HepG2 (cell line): Measurements from ENCODE around the gene SLC6A9. TPM values are rescaled to one million over a fixed set of nuclear protein-coding genes. Genes with fewer than 3 reads are reported as not detected.

Source experiments
- ATF3 ChIP-seq: sonication (generic); formaldehyde crosslinking; IDR thresholded peaks from 2 replicates; pipeline ENCODE4 v1.4.0; 2020; ENCODE audit warnings: missing genetic modification reagents
- EEA1 ChIP-seq: sonication (generic); formaldehyde crosslinking; IDR thresholded peaks from 2 replicates; pipeline ENCODE4 v1.5.1; 2020; ENCODE audit warnings: mild to moderate bottlenecking, missing genetic modification reagents, borderline replicate concordance
- FOXO1 ChIP-seq: sonication (generic); formaldehyde crosslinking; IDR thresholded peaks from 2 replicates; pipeline ENCODE4 v1.4.0; 2020; ENCODE audit warnings: missing genetic modification reagents
- GATAD2A ChIP-seq: IDR thresholded peaks from 2 replicates; pipeline ENCODE4 v1.6.1; 2016
- MLXIP ChIP-seq: sonication (generic); formaldehyde crosslinking; IDR thresholded peaks from 2 replicates; pipeline ENCODE4 v1.9.0; 2021; ENCODE audit warnings: missing genetic modification reagents, borderline replicate concordance
- NFIB ChIP-seq: sonication (generic); formaldehyde crosslinking; IDR thresholded peaks from 2 replicates; pipeline ENCODE4 v1.9.0; 2021; ENCODE audit warnings: missing genetic modification reagents, mild to moderate bottlenecking, borderline replicate concordance
- PCBP1 ChIP-seq: fragments of 200-400 bp; formaldehyde crosslinking; IDR thresholded peaks from 2 replicates; pipeline ENCODE4 v1.6.1; 2017; ENCODE audit warnings: mild to moderate bottlenecking, low read depth, low read length, borderline replicate concordance
- PHF21A ChIP-seq: sonication (generic); formaldehyde crosslinking; IDR thresholded peaks from 2 replicates; pipeline ENCODE4 v1.5.0; 2020; ENCODE audit warnings: mild to moderate bottlenecking, missing genetic modification reagents
- PLRG1 ChIP-seq: fragments of 450-650 bp; conservative IDR thresholded peaks from 2 replicates; pipeline ENCODE4 v1.6.1; 2016
- RFXANK ChIP-seq: IDR thresholded peaks from 2 replicates; pipeline ENCODE4 v1.6.1; 2016
- SP1 ChIP-seq, 2 experiments: fragments of 450-650 bp in 1 of 2; sonication (generic) in 1 of 2; formaldehyde crosslinking in 1 of 2; IDR thresholded peaks; 2 replicates each; pipeline versions ENCODE4 v1.4.0 to v1.6.1; 2016 to 2020; ENCODE audit warnings: missing genetic modification reagents in 1 of 2
- THAP11 ChIP-seq: IDR thresholded peaks from 2 replicates; pipeline ENCODE4 v1.6.1; 2016; ENCODE audit warnings: missing biosample characterization, missing genetic modification reagents
- ZNF160 ChIP-seq: sonication (generic); formaldehyde crosslinking; IDR thresholded peaks from 2 replicates; pipeline ENCODE4 v1.8.0; 2022; ENCODE audit warnings: mild to moderate bottlenecking, inconsistent platforms, missing genetic modification reagents
- polyA plus RNA-seq, 8 experiments: library from polyadenylated mRNA; depleted of rRNA in 3 of 8; stranded (reverse) in 7 of 8; unstranded in 1 of 8; fragments of >200 nt; fragmentation: Illumina TruSeq in 4 of 8; extraction: Trizol in 4 of 8; gene quantifications; 2 replicates each; pipeline versions ENCODE4 v1.2.1 to v1.2.3, GENCODE V29; 2011 to 2016; ENCODE audit warnings: low read depth in 4 of 8, missing spikeins in 1 of 8, mixed read lengths in 1 of 8; ENCODE audit not compliant: insufficient read depth in 1 of 8
- total RNA-seq, 5 experiments: library from RNA; depleted of rRNA; stranded (reverse); fragments of >200 nt; fragmentation: Illumina TruSeq; extraction: Trizol; gene quantifications; 2 replicates each; pipeline ENCODE4 v1.2.3, GENCODE V29; 2016; ENCODE audit warnings: low read depth in 1 of 5
- TF ChIP-seq, protein P1 (sequence below): IDR thresholded peaks from 2 replicates; pipeline ENCODE4 v1.4.0; 2020; ENCODE audit warnings: mild to moderate bottlenecking, missing genetic modification reagents
- TF ChIP-seq, protein P2 (sequence below): sonication (generic); formaldehyde crosslinking; IDR thresholded peaks from 2 replicates; pipeline ENCODE4 v1.5.0; 2020; ENCODE audit warnings: mild to moderate bottlenecking, missing genetic modification reagents, moderate library complexity
- TF ChIP-seq, protein P3 (sequence below): sonication (generic); formaldehyde crosslinking; IDR thresholded peaks from 2 replicates; pipeline ENCODE4 v1.4.0; 2020; ENCODE audit warnings: missing genetic modification reagents
- TF ChIP-seq, protein P4 (sequence below): sonication (generic); formaldehyde crosslinking; IDR thresholded peaks from 2 replicates; pipeline ENCODE4 v1.8.0; 2022; ENCODE audit warnings: mild to moderate bottlenecking, missing genetic modification reagents

The SLC6A9 gene
- total and polyA plus RNA-seq, 2 of the 13 experiments (the other 11 are each of a cell fraction or from before 2014, with no cell fraction given) = 8.5 to 9.9 TPM

DNA sequence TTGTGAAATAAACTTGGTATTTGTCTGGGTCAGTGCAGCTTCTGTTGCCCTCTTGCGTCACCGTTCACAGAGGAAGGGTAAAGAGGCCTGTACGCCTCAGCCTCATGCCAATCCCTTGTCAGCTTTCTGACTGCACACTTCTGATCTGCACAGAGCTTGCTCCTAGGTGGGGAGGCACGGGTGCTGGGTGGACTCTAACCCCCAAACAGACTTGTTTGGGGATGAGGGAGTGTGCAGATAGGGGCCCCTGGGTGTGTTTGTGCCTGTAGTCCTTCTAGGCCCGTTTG is 53.1 kb downstream of the SLC6A9 start (continued):
- TF ChIP-seq PLRG1 (no peak), MLXIP (CRISPR knock-in tag) (no peak), FOXO1 (0 out of 2 replicates have a peak, but pooled peaks have one; percentile 7), NFIB (CRISPR knock-in tag) (no peak), PHF21A (CRISPR knock-in tag) (peak; percentile 41; the same call in 1 of the 2 replicates), EEA1 (CRISPR knock-in tag) (0 out of 2 replicates have a peak, but pooled peaks have one; percentile 18), ATF3 (CRISPR knock-in tag) (peak; percentile 84), GATAD2A (peak; percentile 53; the same call in 1 of the 2 replicates), THAP11 (CRISPR knock-in tag) (peak; percentile 69; the same call in 1 of the 2 replicates), RFXANK (CRISPR knock-in tag) (no peak), SP1 (IDR thresholded peaks at IDR 0.05) (no peak), SP1 (CRISPR knock-in tag; IDR thresholded peaks at IDR 0.05) (no peak), PCBP1 (no peak), ZNF160 (CRISPR knock-in tag) (no peak)
- TF ChIP-seq, protein P1, sequence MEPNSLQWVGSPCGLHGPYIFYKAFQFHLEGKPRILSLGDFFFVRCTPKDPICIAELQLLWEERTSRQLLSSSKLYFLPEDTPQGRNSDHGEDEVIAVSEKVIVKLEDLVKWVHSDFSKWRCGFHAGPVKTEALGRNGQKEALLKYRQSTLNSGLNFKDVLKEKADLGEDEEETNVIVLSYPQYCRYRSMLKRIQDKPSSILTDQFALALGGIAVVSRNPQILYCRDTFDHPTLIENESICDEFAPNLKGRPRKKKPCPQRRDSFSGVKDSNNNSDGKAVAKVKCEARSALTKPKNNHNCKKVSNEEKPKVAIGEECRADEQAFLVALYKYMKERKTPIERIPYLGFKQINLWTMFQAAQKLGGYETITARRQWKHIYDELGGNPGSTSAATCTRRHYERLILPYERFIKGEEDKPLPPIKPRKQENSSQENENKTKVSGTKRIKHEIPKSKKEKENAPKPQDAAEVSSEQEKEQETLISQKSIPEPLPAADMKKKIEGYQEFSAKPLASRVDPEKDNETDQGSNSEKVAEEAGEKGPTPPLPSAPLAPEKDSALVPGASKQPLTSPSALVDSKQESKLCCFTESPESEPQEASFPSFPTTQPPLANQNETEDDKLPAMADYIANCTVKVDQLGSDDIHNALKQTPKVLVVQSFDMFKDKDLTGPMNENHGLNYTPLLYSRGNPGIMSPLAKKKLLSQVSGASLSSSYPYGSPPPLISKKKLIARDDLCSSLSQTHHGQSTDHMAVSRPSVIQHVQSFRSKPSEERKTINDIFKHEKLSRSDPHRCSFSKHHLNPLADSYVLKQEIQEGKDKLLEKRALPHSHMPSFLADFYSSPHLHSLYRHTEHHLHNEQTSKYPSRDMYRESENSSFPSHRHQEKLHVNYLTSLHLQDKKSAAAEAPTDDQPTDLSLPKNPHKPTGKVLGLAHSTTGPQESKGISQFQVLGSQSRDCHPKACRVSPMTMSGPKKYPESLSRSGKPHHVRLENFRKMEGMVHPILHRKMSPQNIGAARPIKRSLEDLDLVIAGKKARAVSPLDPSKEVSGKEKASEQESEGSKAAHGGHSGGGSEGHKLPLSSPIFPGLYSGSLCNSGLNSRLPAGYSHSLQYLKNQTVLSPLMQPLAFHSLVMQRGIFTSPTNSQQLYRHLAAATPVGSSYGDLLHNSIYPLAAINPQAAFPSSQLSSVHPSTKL (CRISPR knock-in tag) = peak; percentile 20; the same call in 1 of the 2 replicates
- TF ChIP-seq, protein P2, sequence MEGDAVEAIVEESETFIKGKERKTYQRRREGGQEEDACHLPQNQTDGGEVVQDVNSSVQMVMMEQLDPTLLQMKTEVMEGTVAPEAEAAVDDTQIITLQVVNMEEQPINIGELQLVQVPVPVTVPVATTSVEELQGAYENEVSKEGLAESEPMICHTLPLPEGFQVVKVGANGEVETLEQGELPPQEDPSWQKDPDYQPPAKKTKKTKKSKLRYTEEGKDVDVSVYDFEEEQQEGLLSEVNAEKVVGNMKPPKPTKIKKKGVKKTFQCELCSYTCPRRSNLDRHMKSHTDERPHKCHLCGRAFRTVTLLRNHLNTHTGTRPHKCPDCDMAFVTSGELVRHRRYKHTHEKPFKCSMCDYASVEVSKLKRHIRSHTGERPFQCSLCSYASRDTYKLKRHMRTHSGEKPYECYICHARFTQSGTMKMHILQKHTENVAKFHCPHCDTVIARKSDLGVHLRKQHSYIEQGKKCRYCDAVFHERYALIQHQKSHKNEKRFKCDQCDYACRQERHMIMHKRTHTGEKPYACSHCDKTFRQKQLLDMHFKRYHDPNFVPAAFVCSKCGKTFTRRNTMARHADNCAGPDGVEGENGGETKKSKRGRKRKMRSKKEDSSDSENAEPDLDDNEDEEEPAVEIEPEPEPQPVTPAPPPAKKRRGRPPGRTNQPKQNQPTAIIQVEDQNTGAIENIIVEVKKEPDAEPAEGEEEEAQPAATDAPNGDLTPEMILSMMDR = peak; percentile 11; the same call in 1 of the 2 replicates
- TF ChIP-seq, protein P3, sequence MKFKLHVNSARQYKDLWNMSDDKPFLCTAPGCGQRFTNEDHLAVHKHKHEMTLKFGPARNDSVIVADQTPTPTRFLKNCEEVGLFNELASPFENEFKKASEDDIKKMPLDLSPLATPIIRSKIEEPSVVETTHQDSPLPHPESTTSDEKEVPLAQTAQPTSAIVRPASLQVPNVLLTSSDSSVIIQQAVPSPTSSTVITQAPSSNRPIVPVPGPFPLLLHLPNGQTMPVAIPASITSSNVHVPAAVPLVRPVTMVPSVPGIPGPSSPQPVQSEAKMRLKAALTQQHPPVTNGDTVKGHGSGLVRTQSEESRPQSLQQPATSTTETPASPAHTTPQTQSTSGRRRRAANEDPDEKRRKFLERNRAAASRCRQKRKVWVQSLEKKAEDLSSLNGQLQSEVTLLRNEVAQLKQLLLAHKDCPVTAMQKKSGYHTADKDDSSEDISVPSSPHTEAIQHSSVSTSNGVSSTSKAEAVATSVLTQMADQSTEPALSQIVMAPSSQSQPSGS = peak; percentile 25; the same call in 1 of the 2 replicates
- TF ChIP-seq, protein P4, sequence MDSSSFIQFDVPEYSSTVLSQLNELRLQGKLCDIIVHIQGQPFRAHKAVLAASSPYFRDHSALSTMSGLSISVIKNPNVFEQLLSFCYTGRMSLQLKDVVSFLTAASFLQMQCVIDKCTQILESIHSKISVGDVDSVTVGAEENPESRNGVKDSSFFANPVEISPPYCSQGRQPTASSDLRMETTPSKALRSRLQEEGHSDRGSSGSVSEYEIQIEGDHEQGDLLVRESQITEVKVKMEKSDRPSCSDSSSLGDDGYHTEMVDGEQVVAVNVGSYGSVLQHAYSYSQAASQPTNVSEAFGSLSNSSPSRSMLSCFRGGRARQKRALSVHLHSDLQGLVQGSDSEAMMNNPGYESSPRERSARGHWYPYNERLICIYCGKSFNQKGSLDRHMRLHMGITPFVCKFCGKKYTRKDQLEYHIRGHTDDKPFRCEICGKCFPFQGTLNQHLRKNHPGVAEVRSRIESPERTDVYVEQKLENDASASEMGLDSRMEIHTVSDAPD (CRISPR knock-in tag) = no peak
